ENCODE data around the gene IL12B.

IL12B gene

DNA sequence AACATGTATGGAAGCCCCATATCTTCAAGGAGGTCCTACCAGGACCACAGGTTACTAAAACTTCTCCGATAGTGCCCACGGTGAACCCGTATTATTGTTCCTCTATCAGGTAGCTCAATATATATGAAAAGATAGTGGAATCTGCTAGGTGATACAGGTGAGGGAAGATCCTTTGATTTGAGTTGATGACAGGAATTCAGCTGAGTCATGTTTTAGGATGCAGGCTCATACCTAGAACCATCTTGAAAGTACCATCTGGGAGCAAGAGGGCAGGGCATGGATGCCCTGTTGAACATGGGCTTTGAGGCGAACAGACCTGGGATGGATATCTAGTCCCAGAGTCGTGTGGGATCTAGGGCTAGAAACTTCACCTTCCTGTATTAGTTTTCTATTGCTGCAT is 35.4 kb downstream of the IL12B start:
- TF ChIP-seq, protein P1, sequence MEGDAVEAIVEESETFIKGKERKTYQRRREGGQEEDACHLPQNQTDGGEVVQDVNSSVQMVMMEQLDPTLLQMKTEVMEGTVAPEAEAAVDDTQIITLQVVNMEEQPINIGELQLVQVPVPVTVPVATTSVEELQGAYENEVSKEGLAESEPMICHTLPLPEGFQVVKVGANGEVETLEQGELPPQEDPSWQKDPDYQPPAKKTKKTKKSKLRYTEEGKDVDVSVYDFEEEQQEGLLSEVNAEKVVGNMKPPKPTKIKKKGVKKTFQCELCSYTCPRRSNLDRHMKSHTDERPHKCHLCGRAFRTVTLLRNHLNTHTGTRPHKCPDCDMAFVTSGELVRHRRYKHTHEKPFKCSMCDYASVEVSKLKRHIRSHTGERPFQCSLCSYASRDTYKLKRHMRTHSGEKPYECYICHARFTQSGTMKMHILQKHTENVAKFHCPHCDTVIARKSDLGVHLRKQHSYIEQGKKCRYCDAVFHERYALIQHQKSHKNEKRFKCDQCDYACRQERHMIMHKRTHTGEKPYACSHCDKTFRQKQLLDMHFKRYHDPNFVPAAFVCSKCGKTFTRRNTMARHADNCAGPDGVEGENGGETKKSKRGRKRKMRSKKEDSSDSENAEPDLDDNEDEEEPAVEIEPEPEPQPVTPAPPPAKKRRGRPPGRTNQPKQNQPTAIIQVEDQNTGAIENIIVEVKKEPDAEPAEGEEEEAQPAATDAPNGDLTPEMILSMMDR (IDR thresholded peaks at IDR 0.05): no peak

DNA sequence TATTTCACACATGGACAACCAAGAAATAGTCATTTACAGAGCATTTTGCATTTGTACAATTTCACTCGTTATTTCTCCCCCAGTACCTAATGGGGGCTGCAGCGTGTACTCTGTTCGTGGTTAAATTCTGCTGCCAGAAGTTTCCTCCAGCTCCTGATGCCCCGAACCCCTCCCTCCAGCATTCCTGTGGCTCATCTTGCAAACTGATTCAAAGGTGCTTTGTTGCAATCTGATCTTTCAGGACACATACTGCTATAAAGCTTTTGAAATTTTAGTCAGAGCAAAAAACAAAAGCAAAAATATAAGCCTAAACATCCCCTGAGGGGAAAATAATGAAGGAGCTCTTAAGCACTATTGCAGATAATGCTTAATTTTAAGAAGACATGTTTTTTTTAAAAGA is 39.5 kb downstream of the IL12B start:
- TF ChIP-seq, protein P1 (IDR thresholded peaks at IDR 0.05): no peak

DNA sequence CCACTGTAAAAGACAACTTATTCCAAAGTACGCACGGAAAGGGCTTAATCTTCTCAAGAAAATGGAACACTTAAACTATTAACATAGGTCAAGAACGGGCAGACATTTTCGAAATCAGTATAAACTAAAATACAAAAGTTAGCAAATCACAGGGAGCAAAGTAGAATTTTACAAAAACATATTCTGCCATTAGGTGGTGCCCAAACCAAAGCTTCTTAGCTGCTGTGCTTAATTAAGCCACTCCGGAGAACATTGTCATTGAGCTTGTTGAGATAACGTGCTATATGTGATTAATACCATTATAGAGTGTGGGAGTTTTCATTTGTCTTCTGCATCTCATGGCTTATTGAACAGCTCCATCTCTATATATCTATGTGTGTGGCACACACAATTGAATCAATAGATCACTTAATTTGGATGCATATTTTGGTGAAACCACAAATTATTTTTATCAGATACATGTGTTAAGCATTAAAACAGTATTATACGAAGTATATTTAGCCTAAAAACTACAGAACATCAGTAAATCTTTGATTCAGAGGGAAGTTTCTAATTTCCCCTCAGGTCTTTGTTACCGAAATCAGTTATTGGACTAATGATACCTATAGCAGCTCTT is 43.8 kb downstream of the IL12B start:
- TF ChIP-seq, protein P1 (IDR thresholded peaks at IDR 0.05): peak; percentile 59

DNA sequence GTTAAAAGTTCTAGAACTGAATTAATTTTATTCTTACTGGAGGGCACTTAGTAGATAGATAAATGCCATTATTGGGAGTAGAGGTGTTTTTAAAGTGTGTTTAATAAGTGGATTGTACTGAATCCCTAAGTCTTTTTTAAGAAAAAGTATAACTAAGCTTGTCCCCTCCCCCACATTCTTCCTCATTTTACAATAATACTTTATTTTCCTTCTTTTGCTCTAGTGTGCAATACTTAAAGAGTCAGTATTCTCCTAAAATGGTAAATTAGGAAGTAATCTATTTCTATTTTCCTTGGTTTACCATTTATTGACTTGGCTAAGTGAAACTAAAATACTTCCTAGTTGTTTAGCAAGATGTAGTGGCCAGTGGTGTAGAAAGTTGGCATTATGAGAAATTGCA is 55.6 kb downstream of the IL12B start:
- TF ChIP-seq, protein P1 (IDR thresholded peaks at IDR 0.05): no peak

DNA sequence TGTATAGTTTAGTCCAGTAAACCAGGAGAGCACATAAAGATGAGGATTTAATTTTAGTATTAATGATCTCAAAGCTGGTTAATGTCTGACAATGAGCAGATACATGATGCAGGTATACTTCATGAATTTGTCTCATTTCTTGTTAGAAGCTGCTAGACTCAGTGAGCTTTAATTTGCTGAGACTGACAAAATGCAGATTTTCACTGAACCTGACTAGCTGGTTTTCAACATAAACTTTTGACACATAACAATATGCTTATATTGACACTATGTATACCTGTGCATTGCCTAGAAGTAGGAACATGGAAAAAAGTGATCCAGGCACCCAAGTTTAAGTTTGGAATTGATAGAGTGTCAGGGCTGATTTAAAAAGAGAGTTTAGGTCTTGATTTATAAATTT is 56.4 kb downstream of the IL12B start:
- TF ChIP-seq, protein P1 (IDR thresholded peaks at IDR 0.05): no peak

DNA sequence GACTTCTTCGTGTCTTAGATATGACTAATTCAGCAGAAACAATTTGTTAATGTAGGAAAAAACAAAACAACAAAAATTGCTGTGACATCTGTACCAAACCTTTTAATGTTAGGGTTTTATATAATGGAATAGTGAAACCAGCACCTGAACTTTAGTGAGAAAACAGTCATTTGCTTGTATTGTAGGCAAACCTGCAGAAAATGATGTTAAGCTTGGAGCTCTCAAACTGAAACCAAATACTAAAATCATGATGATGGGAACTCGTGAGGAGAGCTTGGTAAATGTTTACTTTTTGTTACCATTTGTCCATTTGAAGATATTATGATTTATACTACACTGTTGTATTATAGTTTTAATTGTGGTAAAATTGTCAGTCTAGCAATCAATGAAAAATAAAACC is 60.6 kb downstream of the IL12B start:
- TF ChIP-seq, protein P1 (IDR thresholded peaks at IDR 0.05): no peak

Data from LNCAP (cell line).